PC-9 (cell line): Measurements from ENCODE around the gene DAB2. TPM values are rescaled to one million over a fixed set of nuclear protein-coding genes. Genes with fewer than 3 reads are reported as not detected.

Experiments used
- BruUV-seq: library from RNA; stranded (reverse); fragments of 400-500 nt; replicated peaks from 2 replicates; lab custom pipeline; 2021; lab: Mats Ljungman, UMichigan
- CTCF ChIA-PET: fragments of 300-600 bp; sonication (Branson Sonifier 250); formaldehyde crosslinking; loops from one replicate; lab custom pipeline; 2022; ENCODE audit warnings: antibody characterized with exemption; lab: Charles Lee
- POLR2A ChIA-PET: fragments of 300-600 bp; sonication (Branson Sonifier 250); formaldehyde crosslinking; loops from one replicate; lab custom pipeline; 2022; ENCODE audit warnings: antibody characterized with exemption; ENCODE audit not compliant: unreplicated experiment; lab: Charles Lee
- DNase-seq, 2 experiments: peaks; one replicate each; pipeline versions ENCODE4 v3.0.0 to v3.0.0-alpha.2; 2015 to 2022; ENCODE audit warnings: mixed read lengths in 1 of 2
- H2AFZ ChIP-seq: fragments of 200-600 bp; sonication (generic); 2 replicates; pipeline ENCODE4 v1.8.1; 2017; ENCODE audit warnings: antibody characterized with exemption
- H3F3A ChIP-seq: fragments of 200-600 bp; sonication (generic); 2 replicates; pipeline ENCODE4 v1.8.1; 2017; ENCODE audit warnings: antibody characterized with exemption, mild to moderate bottlenecking, low read depth; ENCODE audit not compliant: insufficient read depth
- H3K27ac ChIP-seq: fragments of 200-600 bp; sonication (generic); 2 replicates; pipeline ENCODE4 v1.6.1; 2016; ENCODE audit warnings: mixed run types
- H3K27me3 ChIP-seq: fragments of 200-600 bp; sonication (generic); 2 replicates; pipeline ENCODE4 v1.6.1; 2016; ENCODE audit warnings: low read depth, mixed run types; ENCODE audit not compliant: insufficient read depth
- H3K36me3 ChIP-seq: fragments of 200-600 bp; sonication (generic); 2 replicates; pipeline ENCODE4 v1.6.1; 2016; ENCODE audit warnings: low read depth, mixed run types
- H3K4me1 ChIP-seq: fragments of 200-600 bp; sonication (generic); replicated peaks from 2 replicates; pipeline ENCODE4 v1.6.1; 2016; ENCODE audit warnings: mixed run types; ENCODE audit not compliant: insufficient read depth
- H3K4me2 ChIP-seq: fragments of 200-600 bp; sonication (generic); 2 replicates; pipeline ENCODE4 v1.6.1; 2017; ENCODE audit warnings: mixed run types
- H3K4me3 ChIP-seq: fragments of 200-600 bp; sonication (generic); 2 replicates; pipeline ENCODE4 v1.6.1; 2016; ENCODE audit warnings: mixed run types
- H3K79me2 ChIP-seq: fragments of 200-600 bp; sonication (generic); 2 replicates; pipeline ENCODE4 v1.6.1; 2017; ENCODE audit warnings: low read depth, mixed run types
- H3K9me2 ChIP-seq: fragments of 200-600 bp; sonication (generic); 2 replicates; pipeline ENCODE4 v1.8.1; 2017; ENCODE audit warnings: mild to moderate bottlenecking; ENCODE audit not compliant: insufficient read depth
- H3K9me3 ChIP-seq: fragments of 200-600 bp; sonication (generic); 2 replicates; pipeline ENCODE4 v1.8.1; 2016; ENCODE audit warnings: low read depth; ENCODE audit not compliant: insufficient read depth
- H4K20me1 ChIP-seq: fragments of 200-600 bp; sonication (generic); 2 replicates; pipeline ENCODE4 v1.8.1; 2017; ENCODE audit not compliant: insufficient read depth
- CTCF ChIP-seq: fragments of 200-600 bp; sonication (generic); conservative IDR thresholded peaks from 2 replicates; pipeline ENCODE4 v1.6.1; 2017; ENCODE audit warnings: mixed run types, antibody characterized with exemption, mild to moderate bottlenecking, moderate library complexity
- EZH2 ChIP-seq: fragments of 200-600 bp; sonication (generic); IDR thresholded peaks from 2 replicates; pipeline ENCODE4 v1.8.0; 2017; ENCODE audit warnings: antibody characterized with exemption, low read depth
- intact Hi-C: fragments of 100-400 bp; cut with micrococcal nuclease; formaldehyde crosslinking; loops from one replicate; pipeline ENCODE4 v1.10.0; 2022; ENCODE audit not compliant: unreplicated experiment
- total RNA-seq: library from RNA; stranded (reverse); gene quantifications from 2 replicates; pipeline ENCODE4 v1.2.3, GENCODE V29; 2021

DAB2 gene
- total RNA-seq, 1 experiment from 2014 or later = 21.0 TPM

DNA sequence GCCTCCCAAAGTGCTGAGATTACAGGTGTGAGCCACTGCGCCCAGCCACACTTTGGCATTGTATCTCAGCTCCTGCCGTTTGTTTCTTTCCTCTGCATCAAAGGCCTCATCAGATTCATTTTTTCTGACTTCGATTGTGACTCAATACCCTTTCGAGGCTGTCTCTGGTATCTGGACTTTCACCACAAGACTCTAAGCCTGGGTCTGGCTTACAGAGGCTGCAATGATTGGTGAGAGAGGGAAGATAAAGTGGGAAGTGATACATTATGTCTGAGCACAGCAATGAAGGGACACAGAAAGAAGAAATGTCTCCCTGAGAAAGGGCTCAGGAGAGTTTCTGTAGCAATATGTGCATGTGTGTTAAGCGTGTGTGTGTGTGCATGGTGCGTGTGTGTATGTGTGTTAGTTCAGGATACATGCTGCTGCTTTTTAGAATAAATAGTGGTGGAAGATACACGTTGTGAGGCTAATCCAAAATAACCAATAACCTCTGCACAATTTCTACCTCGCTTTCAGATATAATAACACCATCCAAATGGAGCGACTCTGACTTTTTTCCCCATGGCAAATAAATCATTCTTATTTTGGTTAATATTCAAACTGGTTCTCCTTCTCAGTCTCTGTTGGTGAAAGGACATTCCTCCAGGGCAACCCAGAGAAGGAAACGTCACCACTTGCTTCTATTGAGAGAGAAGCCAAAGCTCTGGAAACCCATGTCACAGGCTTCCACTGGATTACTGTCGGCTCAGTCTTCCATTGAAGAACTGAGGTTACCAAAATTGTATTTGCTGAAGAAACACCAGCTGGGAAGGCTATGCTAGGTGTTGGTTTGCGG is 8.1 kb upstream of the DAB2 start:
- POLR2A ChIA-PET = no interaction called here

DNA sequence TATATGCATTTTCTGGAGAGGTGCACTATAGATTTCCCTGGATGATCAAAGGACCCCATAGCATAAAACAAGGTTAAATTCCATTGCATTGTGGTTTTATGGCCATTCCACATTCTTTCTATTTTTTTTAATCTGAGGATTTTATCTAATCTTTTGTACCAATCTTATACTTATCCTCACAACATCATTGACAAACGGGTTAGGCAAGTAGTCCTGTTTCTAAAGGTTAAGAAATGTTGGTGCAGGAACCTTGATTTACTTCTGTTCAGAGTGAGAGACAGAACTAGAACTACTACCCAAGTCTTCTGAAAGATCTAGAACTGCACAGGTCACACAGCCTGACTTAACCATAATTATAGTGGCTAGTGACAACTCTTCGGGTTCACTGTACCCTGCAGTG is 5.7 kb upstream of the DAB2 start:
- no peak overlapping the region for H3K4me3 ChIP-seq
- H2AFZ ChIP-seq = no peak overlapping the region
- H3K27ac ChIP-seq = no peak overlapping the region
- peaks cover 8% of the 10 kb centered on the region; the same call in 1 of the 2 replicates for H3F3A ChIP-seq
- intact Hi-C loops = no loop called here
- no peaks in the 10 kb centered on the region for H3K27me3 ChIP-seq
- no peak for TF ChIP-seq CTCF
- no peak for TF ChIP-seq EZH2
- no peaks in the 10 kb centered on the region for H3K9me2 ChIP-seq
- H3K9me3 ChIP-seq = no peaks in the 10 kb centered on the region
- no TSS peak for BruUV-seq
- H3K4me2 ChIP-seq = 0 out of 2 replicates have a peak overlapping the region, but pooled peaks have one; percentile 11
- H3K4me1 ChIP-seq = peaks cover 9% of the 10 kb centered on the region
- CTCF ChIA-PET = no interaction called here
- no peaks in the 10 kb centered on the region for H3K79me2 ChIP-seq
- H3K36me3 ChIP-seq = no peaks in the 10 kb centered on the region
- DNase-seq = no peak
- H4K20me1 ChIP-seq = no peaks in the 10 kb centered on the region
- POLR2A ChIA-PET = no interaction called here

More for the DNA sequence above, 8.1 kb upstream of the DAB2 start:
- DNase-seq = no peak
- no peak overlapping the region for H3K4me2 ChIP-seq
- H4K20me1 ChIP-seq = no peaks in the 10 kb centered on the region
- no peaks in the 10 kb centered on the region for H3F3A ChIP-seq
- peaks cover 9% of the 10 kb centered on the region for H3K4me1 ChIP-seq
- no peaks in the 10 kb centered on the region for H3K79me2 ChIP-seq
- no peak overlapping the region for H3K27ac ChIP-seq
- H3K4me3 ChIP-seq = no peak overlapping the region
- BruUV-seq = no TSS peak
- intact Hi-C loops = no loop called here
- no peaks in the 10 kb centered on the region for H3K27me3 ChIP-seq
- no peaks in the 10 kb centered on the region for H3K9me3 ChIP-seq
- CTCF ChIA-PET = interaction anchor here (0.7 kb wide), 1 partner anchor 9 kb away, joined by 3 read pairs; no protein-coding TSS in a partner anchor
- 0 out of 2 replicates have a peak overlapping the region, but pooled peaks have one; percentile 8 for H2AFZ ChIP-seq
- H3K9me2 ChIP-seq = no peaks in the 10 kb centered on the region
- H3K36me3 ChIP-seq = no peaks in the 10 kb centered on the region
- no peak for TF ChIP-seq EZH2
- TF ChIP-seq CTCF = no peak

GRCh38 chr5:39428640-39429039 is 3.9 kb upstream of the DAB2 start:
- H2AFZ ChIP-seq = no peak overlapping the region
- no peak overlapping the region for H3K4me2 ChIP-seq
- TF ChIP-seq CTCF (no peak), EZH2 (no peak)
- no peak overlapping the region for H3K27ac ChIP-seq
- ChIA-PET POLR2A (interaction anchor here (0.5 kb wide), 1 partner anchor 115 kb away, joined by 7 read pairs; no protein-coding TSS in a partner anchor), CTCF (no interaction called here)
- H3F3A ChIP-seq = peaks cover 17% of the 10 kb centered on the region
- H3K27me3 ChIP-seq = no peaks in the 10 kb centered on the region
- no peaks in the 10 kb centered on the region for H4K20me1 ChIP-seq
- no peak overlapping the region for H3K4me3 ChIP-seq
- no peaks in the 10 kb centered on the region for H3K9me2 ChIP-seq
- no peaks in the 10 kb centered on the region for H3K9me3 ChIP-seq
- no peaks in the 10 kb centered on the region for H3K79me2 ChIP-seq
- intact Hi-C loops = loop anchor here (5.0 kb wide), 1 partner anchor 74 kb away; no protein-coding TSS in a partner anchor
- peaks cover 15% of the 10 kb centered on the region for H3K4me1 ChIP-seq
- H3K36me3 ChIP-seq = no peaks in the 10 kb centered on the region
- no peak for DNase-seq
- BruUV-seq = no TSS peak
